ENCODE data around the gene NLRP1. TPM values are rescaled to one million over a fixed set of nuclear protein-coding genes. Genes with fewer than 3 reads are reported as not detected.
A peak's percentile ranks its signal among the peaks of the same experiment; 100 is the strongest.

NLRP1 gene
- total RNA-seq, 1 donor from 2014 or later = 24.0 TPM

DNA sequence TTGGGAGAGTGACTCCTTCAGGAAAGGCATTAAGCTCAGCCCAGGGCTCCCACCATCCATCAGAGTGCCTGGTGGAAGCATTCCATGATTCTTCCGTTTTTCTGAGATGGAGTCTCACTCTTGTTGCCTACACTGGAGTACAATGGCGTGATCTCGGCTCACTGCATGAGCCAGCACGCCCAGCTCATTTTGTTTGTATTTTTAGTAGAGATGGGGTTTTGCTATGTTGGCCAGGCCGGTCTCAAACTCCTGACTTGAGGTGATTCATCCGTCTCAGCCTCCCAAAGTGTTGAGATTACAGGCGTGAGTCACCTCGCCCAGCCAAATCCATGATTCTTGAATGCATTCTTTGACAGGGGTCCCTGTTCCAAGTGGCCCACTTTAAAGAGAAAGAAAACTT, 74.8 kb downstream of the NLRP1 start:
- no peak overlapping the region for H3K27ac ChIP-seq (ENCODE audit: low read depth, low read length)
- no peaks in the 10 kb centered on the region for H3K9me3 ChIP-seq (ENCODE audit: control insufficient read depth in 3 of 3, low read length in 3 of 3)
- H3K9ac ChIP-seq (ENCODE audit: low read depth in 1 of 3, low read length in 3 of 3) = no peak overlapping the region
- H3K36me3 ChIP-seq (ENCODE audit: control insufficient read depth in 3 of 3, insufficient read depth in 3 of 3, low read length in 3 of 3) = peaks cover 0 to 5% (median 0%) of the 10 kb centered on the region in 3 donors
- no peaks in the 10 kb centered on the region for H3K27me3 ChIP-seq (ENCODE audit: control insufficient read depth in 3 of 3, insufficient read depth in 3 of 3, low read length in 3 of 3)
- no peak overlapping the region for H3K4me3 ChIP-seq (ENCODE audit: low read length in 3 of 3)
- H3K4me1 ChIP-seq (ENCODE audit: control insufficient read depth in 3 of 3, insufficient read depth in 3 of 3, low read length in 3 of 3) = no peaks in the 10 kb centered on the region

DNA sequence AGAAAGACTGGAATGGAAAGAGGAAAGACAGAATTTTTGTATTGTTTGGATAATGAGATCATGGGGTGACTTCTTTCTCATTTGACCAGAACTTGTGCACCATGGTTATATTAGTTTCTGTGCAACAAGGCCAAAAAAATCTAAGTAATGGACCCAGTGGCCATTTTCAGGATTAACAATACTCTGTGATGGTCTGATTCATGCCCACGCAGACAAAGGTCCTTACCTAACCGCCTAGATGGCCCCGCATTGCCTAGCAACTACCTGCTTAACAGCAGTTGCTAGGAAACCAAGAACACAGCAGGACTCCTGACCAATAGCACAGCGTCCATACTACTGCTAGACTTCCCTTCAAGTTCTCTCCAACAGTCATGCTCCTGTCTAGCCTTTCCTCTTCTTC, 75.5 kb downstream of the NLRP1 start:
- H3K4me3 ChIP-seq (ENCODE audit: low read length in 3 of 3) = no peak overlapping the region
- H3K27me3 ChIP-seq (ENCODE audit: control insufficient read depth in 3 of 3, insufficient read depth in 3 of 3, low read length in 3 of 3) = no peaks in the 10 kb centered on the region
- H3K9ac ChIP-seq (ENCODE audit: low read depth in 1 of 3, low read length in 3 of 3) = no peak overlapping the region
- H3K4me1 ChIP-seq (ENCODE audit: control insufficient read depth in 3 of 3, insufficient read depth in 3 of 3, low read length in 3 of 3) = no peaks in the 10 kb centered on the region
- H3K27ac ChIP-seq (ENCODE audit: low read depth, low read length) = no peak overlapping the region
- no peaks in the 10 kb centered on the region for H3K9me3 ChIP-seq (ENCODE audit: control insufficient read depth in 3 of 3, low read length in 3 of 3)
- H3K36me3 ChIP-seq (ENCODE audit: control insufficient read depth in 3 of 3, insufficient read depth in 3 of 3, low read length in 3 of 3) = peaks cover 0 to 3% (median 0%) of the 10 kb centered on the region in 3 donors

DNA sequence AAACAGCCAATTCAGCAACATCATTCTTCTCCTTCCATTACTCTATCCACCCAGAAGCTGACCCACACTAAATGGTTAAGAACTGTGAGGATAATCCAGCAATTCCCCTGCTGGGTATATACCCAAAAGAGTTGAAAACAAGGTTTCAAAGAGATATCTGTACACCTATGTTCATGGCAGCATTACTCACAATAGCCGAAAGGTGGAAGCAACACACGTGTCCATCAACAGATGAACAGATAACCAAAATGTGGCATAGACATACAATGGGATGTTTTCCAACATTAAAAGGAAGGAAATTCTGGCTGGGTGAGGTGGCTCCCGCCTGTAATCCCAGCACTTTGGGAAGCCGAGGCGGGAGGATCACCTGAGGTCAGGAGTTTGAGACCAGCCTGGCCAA, 78.0 kb downstream of the NLRP1 start:
- Histone ChIP-seq H3K9me3 (ENCODE audit: control insufficient read depth in 3 of 3, low read length in 3 of 3) (no peaks in the 10 kb centered on the region), H3K36me3 (ENCODE audit: control insufficient read depth in 3 of 3, insufficient read depth in 3 of 3, low read length in 3 of 3) (peaks cover 0 to 3% (median 0%) of the 10 kb centered on the region in 3 donors), H3K27me3 (ENCODE audit: control insufficient read depth in 3 of 3, insufficient read depth in 3 of 3, low read length in 3 of 3) (peaks cover 0 to 3% (median 0%) of the 10 kb centered on the region in 3 donors), H3K9ac (ENCODE audit: low read depth in 1 of 3, low read length in 3 of 3) (no peak overlapping the region), H3K4me3 (ENCODE audit: low read length in 3 of 3) (no peak overlapping the region), H3K4me1 (ENCODE audit: control insufficient read depth in 3 of 3, insufficient read depth in 3 of 3, low read length in 3 of 3) (no peaks in the 10 kb centered on the region), H3K27ac (ENCODE audit: low read depth, low read length) (no peak overlapping the region)

DNA sequence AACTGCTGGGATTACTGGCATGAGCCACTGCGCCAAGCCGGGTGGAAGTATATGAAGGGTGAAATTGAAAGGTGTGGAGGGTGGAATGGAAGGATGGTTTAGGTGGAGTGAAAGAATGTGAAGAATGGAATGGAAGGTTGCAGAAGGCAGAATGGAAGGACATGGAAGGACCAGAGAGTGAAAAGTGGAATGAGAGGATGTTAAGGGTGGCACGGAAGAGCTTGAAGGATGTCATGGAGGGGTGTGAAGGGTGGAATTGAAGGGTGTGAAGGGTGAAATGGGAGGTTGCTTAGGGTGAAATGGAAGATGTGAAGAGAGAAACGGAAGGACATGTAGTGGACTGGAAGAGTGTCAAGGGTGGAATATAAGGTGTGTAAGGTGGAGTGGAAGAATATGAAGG, 81.8 kb downstream of the NLRP1 start:
- Histone ChIP-seq H3K27me3 (ENCODE audit: control insufficient read depth in 3 of 3, insufficient read depth in 3 of 3, low read length in 3 of 3) (peaks cover 10 to 18% (median 13%) of the 10 kb centered on the region in 3 donors), H3K4me3 (ENCODE audit: low read length in 3 of 3) (no peak overlapping the region), H3K36me3 (ENCODE audit: control insufficient read depth in 3 of 3, insufficient read depth in 3 of 3, low read length in 3 of 3) (peaks cover 0 to 3% (median 0%) of the 10 kb centered on the region in 3 donors), H3K4me1 (ENCODE audit: control insufficient read depth in 3 of 3, insufficient read depth in 3 of 3, low read length in 3 of 3) (peaks cover 7 to 10% (median 8%) of the 10 kb centered on the region in 3 donors), H3K27ac (ENCODE audit: low read depth, low read length) (no peak overlapping the region), H3K9ac (ENCODE audit: low read depth in 1 of 3, low read length in 3 of 3) (no peak overlapping the region), H3K9me3 (ENCODE audit: control insufficient read depth in 3 of 3, low read length in 3 of 3) (no peaks in the 10 kb centered on the region)

DNA sequence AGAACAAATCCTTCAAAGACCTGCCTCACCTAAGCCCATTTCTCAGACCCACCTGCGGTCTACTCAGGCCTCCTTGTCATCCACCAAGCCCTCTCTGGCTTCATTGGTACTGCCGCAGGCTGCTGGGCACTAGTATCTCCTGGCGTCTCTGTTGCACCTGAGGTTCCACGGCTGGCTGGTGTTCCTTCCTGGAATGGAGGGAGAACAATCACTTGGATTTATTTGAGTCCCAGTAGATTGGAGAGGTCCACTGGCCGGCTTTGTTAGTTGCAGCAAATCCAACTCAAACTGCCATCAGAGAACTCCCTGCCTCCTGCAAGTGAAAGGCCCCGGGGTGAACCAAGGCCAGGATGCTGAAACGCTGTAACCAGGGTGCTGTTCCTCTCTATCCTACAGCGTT, 82.6 kb downstream of the NLRP1 start:
- Histone ChIP-seq H3K4me3 (ENCODE audit: low read length in 3 of 3) (no peak overlapping the region), H3K27me3 (ENCODE audit: control insufficient read depth in 3 of 3, insufficient read depth in 3 of 3, low read length in 3 of 3) (peaks cover 10 to 18% (median 13%) of the 10 kb centered on the region in 3 donors), H3K9me3 (ENCODE audit: control insufficient read depth in 3 of 3, low read length in 3 of 3) (no peaks in the 10 kb centered on the region), H3K36me3 (ENCODE audit: control insufficient read depth in 3 of 3, insufficient read depth in 3 of 3, low read length in 3 of 3) (peaks cover 0 to 3% (median 0%) of the 10 kb centered on the region in 3 donors), H3K4me1 (ENCODE audit: control insufficient read depth in 3 of 3, insufficient read depth in 3 of 3, low read length in 3 of 3) (peaks cover 7 to 10% (median 8%) of the 10 kb centered on the region in 3 donors), H3K27ac (ENCODE audit: low read depth, low read length) (no peak overlapping the region), H3K9ac (ENCODE audit: low read depth in 1 of 3, low read length in 3 of 3) (no peak overlapping the region)

DNA sequence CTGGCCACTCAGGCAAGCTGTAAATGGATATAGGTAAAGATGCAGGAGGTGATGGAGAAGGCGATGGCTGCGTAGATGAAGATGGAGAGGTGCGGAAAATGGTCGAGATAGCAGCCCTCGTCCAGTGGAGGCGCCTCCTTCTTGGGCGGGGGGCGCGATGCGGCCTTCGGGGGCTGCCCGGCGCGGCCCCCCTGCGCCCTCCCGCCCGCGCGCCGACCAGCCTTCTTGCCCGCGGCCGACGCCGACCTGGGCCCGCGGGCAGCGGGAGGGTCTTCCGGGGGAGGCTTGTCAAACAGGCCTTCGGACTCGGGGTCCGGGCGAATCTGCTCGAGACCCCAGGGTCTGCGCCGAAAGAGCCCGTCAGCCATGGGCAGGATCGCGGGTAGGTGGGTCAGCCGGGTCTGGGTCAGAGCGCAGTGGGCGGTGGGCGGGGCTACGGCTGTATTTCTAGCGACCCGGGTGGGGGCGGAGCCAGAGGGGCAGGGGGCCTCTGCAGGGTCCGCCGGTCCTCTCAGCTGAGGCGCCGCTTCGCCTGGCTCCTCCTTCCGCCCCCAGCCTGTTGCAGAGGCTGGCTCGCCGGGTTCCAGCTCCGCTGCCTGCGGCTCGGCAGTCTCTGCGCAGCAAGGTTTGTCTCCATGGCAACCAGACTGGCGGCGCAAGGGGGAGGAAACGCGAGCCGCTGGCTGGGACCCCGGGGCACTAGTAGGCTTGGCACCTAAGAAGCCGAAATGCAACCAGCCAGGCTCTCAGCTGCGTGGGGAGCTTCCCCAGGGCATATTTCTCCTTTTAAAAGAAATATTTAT, 83.5 kb downstream of the NLRP1 start:
- Histone ChIP-seq H3K9me3 (ENCODE audit: control insufficient read depth in 3 of 3, low read length in 3 of 3) (no peaks in the 10 kb centered on the region), H3K9ac (ENCODE audit: low read depth in 1 of 3, low read length in 3 of 3) (peak overlapping the region; percentile 43 to 50 (median 45)), H3K27me3 (ENCODE audit: control insufficient read depth in 3 of 3, insufficient read depth in 3 of 3, low read length in 3 of 3) (peaks cover 10 to 18% (median 13%) of the 10 kb centered on the region in 3 donors), H3K4me1 (ENCODE audit: control insufficient read depth in 3 of 3, insufficient read depth in 3 of 3, low read length in 3 of 3) (peaks cover 7 to 10% (median 8%) of the 10 kb centered on the region in 3 donors), H3K27ac (ENCODE audit: low read depth, low read length) (no peak overlapping the region), H3K36me3 (ENCODE audit: control insufficient read depth in 3 of 3, insufficient read depth in 3 of 3, low read length in 3 of 3) (peaks cover 0 to 3% (median 0%) of the 10 kb centered on the region in 3 donors), H3K4me3 (ENCODE audit: low read length in 3 of 3) (peak overlapping the region; percentile 48 to 62 (median 62))

DNA sequence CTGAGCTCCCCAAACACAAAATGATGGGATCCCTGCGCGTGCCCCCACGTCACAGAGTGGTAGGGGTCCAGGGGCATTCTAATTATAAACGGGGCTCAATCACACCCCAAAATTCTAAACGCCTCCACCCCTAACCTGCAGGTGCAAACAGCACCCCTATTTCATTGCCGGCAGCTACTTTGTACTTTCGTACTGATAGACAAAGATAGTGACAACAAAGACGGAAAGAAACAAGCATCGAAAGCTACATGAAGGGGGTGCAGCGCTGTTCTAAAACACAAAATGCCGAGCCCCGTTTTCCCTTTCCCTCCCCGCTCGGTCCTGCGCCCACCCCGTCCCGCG, 84.1 kb downstream of the NLRP1 start:
- Histone ChIP-seq H3K9me3 (ENCODE audit: control insufficient read depth in 3 of 3, low read length in 3 of 3) (no peaks in the 10 kb centered on the region), H3K27ac (ENCODE audit: low read depth, low read length) (no peak overlapping the region), H3K36me3 (ENCODE audit: control insufficient read depth in 3 of 3, insufficient read depth in 3 of 3, low read length in 3 of 3) (no peaks in the 10 kb centered on the region), H3K27me3 (ENCODE audit: control insufficient read depth in 3 of 3, insufficient read depth in 3 of 3, low read length in 3 of 3) (peaks cover 10 to 18% (median 13%) of the 10 kb centered on the region in 3 donors), H3K9ac (ENCODE audit: low read depth in 1 of 3, low read length in 3 of 3) (peak overlapping the region in 2 of 3 donors; percentile 32 to 41), H3K4me3 (ENCODE audit: low read length in 3 of 3) (peak overlapping the region; percentile 48 to 62 (median 62)), H3K4me1 (ENCODE audit: control insufficient read depth in 3 of 3, insufficient read depth in 3 of 3, low read length in 3 of 3) (peaks cover 7 to 10% (median 8%) of the 10 kb centered on the region in 3 donors)

DNA sequence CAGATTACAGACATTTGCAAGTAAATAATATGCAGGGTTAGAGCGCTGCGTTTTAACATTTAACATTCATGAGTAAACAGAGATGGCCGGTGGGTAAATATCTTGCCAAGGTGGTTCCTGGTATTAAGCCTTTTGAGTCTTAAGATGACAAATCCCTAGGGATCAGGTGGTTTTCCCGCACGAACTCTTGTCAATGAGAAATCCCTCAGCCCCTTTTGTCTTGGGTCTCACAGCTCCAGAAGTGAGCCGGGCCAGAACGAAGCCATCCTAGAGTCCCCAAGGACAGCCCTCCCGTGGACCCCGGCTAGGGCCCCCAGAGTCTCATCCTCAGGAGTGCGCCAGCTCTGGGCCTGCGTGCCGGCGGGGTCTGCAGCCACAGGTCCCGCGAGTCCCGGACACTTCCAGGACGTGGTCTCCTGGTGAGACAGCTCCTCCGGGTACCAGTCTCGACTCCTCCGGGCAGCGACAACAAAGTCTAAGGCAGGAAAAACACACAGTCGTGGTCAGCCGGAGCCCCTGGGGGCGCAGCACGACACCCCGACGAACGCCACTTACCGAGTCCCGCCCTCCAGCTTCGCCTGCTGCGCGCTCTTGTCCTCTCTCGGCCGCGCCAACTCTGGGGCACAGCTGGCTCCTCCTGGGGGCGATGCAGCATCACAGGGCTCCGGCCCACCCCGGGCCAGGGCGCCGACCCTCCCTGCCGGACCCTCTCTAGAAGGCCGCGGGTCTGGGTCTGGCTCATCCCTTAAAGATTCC, 84.7 kb downstream of the NLRP1 start:
- no peaks in the 10 kb centered on the region for H3K36me3 ChIP-seq (ENCODE audit: control insufficient read depth in 3 of 3, insufficient read depth in 3 of 3, low read length in 3 of 3)
- peaks cover 10 to 18% (median 13%) of the 10 kb centered on the region in 3 donors for H3K27me3 ChIP-seq (ENCODE audit: control insufficient read depth in 3 of 3, insufficient read depth in 3 of 3, low read length in 3 of 3)
- no peak overlapping the region for H3K27ac ChIP-seq (ENCODE audit: low read depth, low read length)
- peak overlapping the region in 1 of 3 donors; percentile 41 for H3K9ac ChIP-seq (ENCODE audit: low read depth in 1 of 3, low read length in 3 of 3)
- no peaks in the 10 kb centered on the region for H3K9me3 ChIP-seq (ENCODE audit: control insufficient read depth in 3 of 3, low read length in 3 of 3)
- peaks cover 7 to 10% (median 8%) of the 10 kb centered on the region in 3 donors for H3K4me1 ChIP-seq (ENCODE audit: control insufficient read depth in 3 of 3, insufficient read depth in 3 of 3, low read length in 3 of 3)
- peak overlapping the region in 2 of 3 donors; percentile 62 for H3K4me3 ChIP-seq (ENCODE audit: low read length in 3 of 3)

DNA sequence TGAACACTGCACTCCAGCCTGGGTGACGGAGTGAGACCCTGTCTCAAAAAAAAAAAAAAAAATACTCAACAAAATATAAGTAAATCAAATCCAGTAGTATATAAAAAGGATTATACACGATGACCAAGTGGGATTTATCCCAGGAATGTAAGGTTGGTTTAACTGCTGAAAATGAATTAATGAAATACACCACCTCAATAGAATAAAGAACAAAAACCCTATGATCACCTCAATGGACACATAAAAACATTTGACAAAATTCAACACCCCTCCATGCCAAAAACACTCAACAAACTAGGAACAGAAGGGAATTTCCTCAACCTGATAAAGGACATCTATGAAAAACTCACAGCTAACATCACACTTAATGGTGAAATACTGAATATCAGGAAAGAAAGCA, 91.3 kb downstream of the NLRP1 start:
- H3K27ac ChIP-seq (ENCODE audit: low read depth, low read length) = no peak overlapping the region
- H3K36me3 ChIP-seq (ENCODE audit: control insufficient read depth in 3 of 3, insufficient read depth in 3 of 3, low read length in 3 of 3) = peaks cover 3 to 19% (median 16%) of the 10 kb centered on the region in 3 donors
- no peaks in the 10 kb centered on the region for H3K27me3 ChIP-seq (ENCODE audit: control insufficient read depth in 3 of 3, insufficient read depth in 3 of 3, low read length in 3 of 3)
- H3K4me3 ChIP-seq (ENCODE audit: low read length in 3 of 3) = no peak overlapping the region
- no peaks in the 10 kb centered on the region for H3K9me3 ChIP-seq (ENCODE audit: control insufficient read depth in 3 of 3, low read length in 3 of 3)
- peaks cover under 1 to 9% (median 2%) of the 10 kb centered on the region in 3 donors for H3K4me1 ChIP-seq (ENCODE audit: control insufficient read depth in 3 of 3, insufficient read depth in 3 of 3, low read length in 3 of 3)
- H3K9ac ChIP-seq (ENCODE audit: low read depth in 1 of 3, low read length in 3 of 3) = no peak overlapping the region

DNA sequence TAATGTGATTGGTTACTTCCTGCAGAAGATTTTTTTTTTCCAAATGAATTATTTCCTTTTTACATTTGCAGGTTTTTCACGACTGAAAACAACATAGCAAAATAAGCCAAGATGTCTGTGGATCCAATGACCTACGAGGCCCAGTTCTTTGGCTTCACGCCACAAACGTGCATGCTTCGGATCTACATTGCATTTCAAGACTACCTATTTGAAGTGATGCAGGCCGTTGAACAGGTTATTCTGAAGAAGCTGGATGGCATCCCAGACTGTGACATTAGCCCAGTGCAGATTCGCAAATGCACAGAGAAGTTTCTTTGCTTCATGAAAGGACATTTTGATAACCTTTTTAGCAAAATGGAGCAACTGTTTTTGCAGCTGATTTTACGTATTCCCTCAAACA, 95.6 kb downstream of the NLRP1 start:
- Histone ChIP-seq H3K4me3 (ENCODE audit: low read length in 3 of 3) (no peak overlapping the region), H3K36me3 (ENCODE audit: control insufficient read depth in 3 of 3, insufficient read depth in 3 of 3, low read length in 3 of 3) (peaks cover 6 to 26% (median 21%) of the 10 kb centered on the region in 3 donors), H3K9me3 (ENCODE audit: control insufficient read depth in 3 of 3, low read length in 3 of 3) (no peaks in the 10 kb centered on the region), H3K9ac (ENCODE audit: low read depth in 1 of 3, low read length in 3 of 3) (no peak overlapping the region), H3K4me1 (ENCODE audit: control insufficient read depth in 3 of 3, insufficient read depth in 3 of 3, low read length in 3 of 3) (peaks cover 18 to 36% (median 29%) of the 10 kb centered on the region in 3 donors), H3K27ac (ENCODE audit: low read depth, low read length) (no peak overlapping the region), H3K27me3 (ENCODE audit: control insufficient read depth in 3 of 3, insufficient read depth in 3 of 3, low read length in 3 of 3) (no peaks in the 10 kb centered on the region)

All from skeletal muscle tissue (tissue), 4 donors.